HEK293T (cell line): ENCODE results near the gene FN1.

Source experiments
- CTCF ChIA-PET: fragments of 350-600 bp; formaldehyde crosslinking; extraction: SDS; loops from one replicate; lab custom pipeline; 2021; ENCODE audit warnings: antibody characterized with exemption, inconsistent platforms; lab: Yijun Ruan, JAX
- POLR2A ChIA-PET: fragments of 350-600 bp; formaldehyde crosslinking; extraction: SDS; loops from one replicate; lab custom pipeline; 2020; ENCODE audit warnings: antibody characterized with exemption, inconsistent platforms; lab: Yijun Ruan, JAX
- DNase-seq: peaks from one replicate; pipeline ENCODE4 v3.0.0; 2012; ENCODE audit warnings: mixed read lengths; ENCODE audit errors: extremely low spot score
- ARNT ChIP-seq: fragments of 450-650 bp; IDR thresholded peaks from 2 replicates; pipeline ENCODE4 v1.6.1; 2017; ENCODE audit warnings: mild to moderate bottlenecking
- BHLHE40 ChIP-seq: fragments of 450-650 bp; IDR thresholded peaks from 2 replicates; pipeline ENCODE4 v1.6.1; 2016; ENCODE audit warnings: mild to moderate bottlenecking, moderate library complexity, borderline replicate concordance
- CTBP1 ChIP-seq: fragments of 450-650 bp; IDR thresholded peaks from 2 replicates; pipeline ENCODE4 v1.6.1; 2016; ENCODE audit warnings: borderline replicate concordance
- ELF4 ChIP-seq: fragments of 450-650 bp; IDR thresholded peaks from 2 replicates; pipeline ENCODE4 v1.6.1; 2017; ENCODE audit warnings: antibody characterized with exemption
- FOXA1 ChIP-seq: fragments of 450-650 bp; IDR thresholded peaks from 2 replicates; pipeline ENCODE4 v1.6.1; 2016; ENCODE audit warnings: mild to moderate bottlenecking
- FOXK2 ChIP-seq: fragments of 450-650 bp; IDR thresholded peaks from 2 replicates; pipeline ENCODE4 v1.6.1; 2016; ENCODE audit warnings: mild to moderate bottlenecking
- FOXM1 ChIP-seq: fragments of 450-650 bp; IDR thresholded peaks from 2 replicates; pipeline ENCODE4 v1.6.1; 2017; ENCODE audit warnings: mild to moderate bottlenecking, borderline replicate concordance
- HDGF ChIP-seq: fragments of 450-650 bp; IDR thresholded peaks from 2 replicates; pipeline ENCODE4 v1.6.1; 2017; ENCODE audit warnings: antibody characterized with exemption, borderline replicate concordance
- L3MBTL2 ChIP-seq: fragments of 450-650 bp; conservative IDR thresholded peaks from 2 replicates; pipeline ENCODE4 v1.6.1; 2016; ENCODE audit warnings: mild to moderate bottlenecking
- LEF1 ChIP-seq: fragments of 450-650 bp; IDR thresholded peaks from 2 replicates; pipeline ENCODE4 v1.6.1; 2017; ENCODE audit warnings: mild to moderate bottlenecking, borderline replicate concordance
- NFRKB ChIP-seq: fragments of 450-650 bp; IDR thresholded peaks from 2 replicates; pipeline ENCODE4 v1.6.1; 2016; ENCODE audit warnings: mild to moderate bottlenecking, moderate library complexity
- SP1 ChIP-seq: fragments of 450-650 bp; IDR thresholded peaks from 2 replicates; pipeline ENCODE4 v1.6.1; 2017
- SUZ12 ChIP-seq: fragments of 450-650 bp; IDR thresholded peaks from 2 replicates; pipeline ENCODE4 v1.6.1; 2016; ENCODE audit warnings: mild to moderate bottlenecking
- TARDBP ChIP-seq: fragments of 450-650 bp; IDR thresholded peaks from 2 replicates; pipeline ENCODE4 v1.6.1; 2016
- ZNF384 ChIP-seq: fragments of 450-650 bp; IDR thresholded peaks from 2 replicates; pipeline ENCODE4 v1.6.1; 2016
- TF ChIP-seq, protein P1 (sequence below): fragments of 450-650 bp; IDR thresholded peaks from 2 replicates; pipeline ENCODE4 v1.6.1; 2016

Gene FN1

DNA sequence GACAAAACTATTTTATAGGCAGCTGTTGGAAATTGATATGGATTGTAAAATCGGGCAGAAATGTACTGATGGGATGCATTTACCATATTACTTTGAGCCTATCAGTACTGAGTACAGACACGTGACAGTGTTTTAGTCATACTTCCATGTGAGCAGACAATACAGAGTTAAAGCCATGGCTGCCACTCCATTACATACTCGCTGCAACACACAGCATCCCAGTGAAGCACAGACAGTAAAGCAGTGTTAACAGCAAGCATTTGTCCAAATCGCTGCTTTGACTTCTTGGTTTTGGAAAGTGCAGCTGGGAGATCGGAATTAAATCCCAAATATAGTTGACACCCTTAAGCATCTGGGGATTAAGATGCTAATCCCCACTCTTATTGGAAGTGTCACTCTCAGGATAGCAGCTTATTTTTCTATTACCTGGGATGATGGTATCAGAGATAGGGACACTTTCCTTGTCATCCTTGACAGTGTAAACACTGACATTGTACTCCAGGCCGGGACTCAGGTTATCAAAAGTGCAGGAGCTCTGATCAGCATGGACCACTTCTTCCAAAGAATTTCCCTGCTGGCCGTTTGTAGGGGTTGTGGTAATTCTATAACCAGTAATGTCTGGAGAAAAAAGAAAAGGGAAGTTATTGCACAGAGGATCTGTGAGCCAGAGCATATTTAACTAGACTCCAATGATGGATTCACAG, 41.6 kb downstream of the FN1 start:
- ChIA-PET POLR2A (no interaction called here), CTCF (no interaction called here)
- TF ChIP-seq SUZ12, result no peak
- TF ChIP-seq, protein P1, sequence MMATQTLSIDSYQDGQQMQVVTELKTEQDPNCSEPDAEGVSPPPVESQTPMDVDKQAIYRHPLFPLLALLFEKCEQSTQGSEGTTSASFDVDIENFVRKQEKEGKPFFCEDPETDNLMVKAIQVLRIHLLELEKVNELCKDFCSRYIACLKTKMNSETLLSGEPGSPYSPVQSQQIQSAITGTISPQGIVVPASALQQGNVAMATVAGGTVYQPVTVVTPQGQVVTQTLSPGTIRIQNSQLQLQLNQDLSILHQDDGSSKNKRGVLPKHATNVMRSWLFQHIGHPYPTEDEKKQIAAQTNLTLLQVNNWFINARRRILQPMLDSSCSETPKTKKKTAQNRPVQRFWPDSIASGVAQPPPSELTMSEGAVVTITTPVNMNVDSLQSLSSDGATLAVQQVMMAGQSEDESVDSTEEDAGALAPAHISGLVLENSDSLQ, result no peak
- no peak for TF ChIP-seq LEF1
- no peak for TF ChIP-seq HDGF
- no peak for TF ChIP-seq ARNT
- no peak for TF ChIP-seq SP1
- no peak for TF ChIP-seq TARDBP
- no peak for TF ChIP-seq NFRKB
- no peak for TF ChIP-seq CTBP1
- TF ChIP-seq ZNF384, result no peak
- TF ChIP-seq L3MBTL2, result no peak
- no peak for TF ChIP-seq BHLHE40
- no peak for TF ChIP-seq ELF4
- no peak for TF ChIP-seq FOXM1
- no peak for DNase-seq

DNA sequence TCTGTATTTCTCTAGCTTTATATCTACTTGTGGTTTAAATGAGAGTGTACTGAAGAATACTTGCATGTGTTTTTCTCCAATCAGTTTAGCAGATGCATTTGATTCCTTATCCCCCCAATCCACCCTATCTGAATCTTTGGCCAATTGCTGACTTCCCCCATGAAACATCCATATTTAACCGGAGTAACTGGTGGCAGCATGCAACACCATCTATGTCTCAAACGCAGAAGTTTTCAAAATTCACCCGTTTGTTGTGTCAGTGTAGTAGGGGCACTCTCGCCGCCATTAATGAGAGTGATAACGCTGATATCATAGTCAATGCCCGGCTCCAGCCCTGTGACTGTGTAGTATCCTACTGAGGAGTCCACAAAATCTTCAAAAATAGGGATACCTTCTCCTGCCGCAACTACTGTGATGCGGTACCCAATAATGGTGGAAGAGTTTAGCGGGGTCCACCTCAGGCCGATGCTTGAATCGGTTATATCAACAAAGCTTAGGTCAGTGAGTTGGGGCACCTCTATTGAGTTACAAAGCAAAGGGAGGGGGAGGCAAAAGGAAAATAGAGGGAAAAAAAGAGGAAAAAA, 43.1 kb downstream of the FN1 start:
- POLR2A ChIA-PET, result no interaction called here
- DNase-seq, result no peak
- TF ChIP-seq, protein P1, result no peak
- no peak for TF ChIP-seq FOXA1
- TF ChIP-seq HDGF, result no peak
- no peak for TF ChIP-seq BHLHE40
- no peak for TF ChIP-seq LEF1
- TF ChIP-seq ELF4, result no peak
- no peak for TF ChIP-seq L3MBTL2
- no peak for TF ChIP-seq ARNT
- no peak for TF ChIP-seq CTBP1
- CTCF ChIA-PET, result no interaction called here

DNA sequence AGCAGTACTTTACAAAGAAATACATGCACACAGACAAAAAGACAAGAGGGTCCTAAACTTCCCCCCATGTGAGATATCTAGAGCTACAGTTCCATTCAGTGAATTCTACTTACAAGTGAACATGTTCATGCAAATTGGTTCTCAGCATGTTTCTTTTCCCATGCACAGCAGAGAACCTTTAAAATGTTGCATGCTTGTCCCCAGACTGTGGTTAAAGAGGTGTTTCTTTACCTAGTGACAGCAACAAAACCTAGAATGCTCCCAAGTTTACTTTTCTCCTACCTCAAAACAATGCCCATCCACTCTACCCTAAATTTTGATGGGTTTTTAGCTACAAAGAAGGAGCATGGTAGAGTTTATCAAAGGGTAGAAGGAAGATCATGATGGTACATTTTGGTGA, 43.7 kb downstream of the FN1 start:
- TF ChIP-seq HDGF (no peak), CTBP1 (no peak), ZNF384 (no peak), FOXK2 (no peak), FOXM1 (no peak), TARDBP (no peak), FOXA1 (no peak), SUZ12 (no peak), NFRKB (no peak), LEF1 (no peak), ARNT (no peak), BHLHE40 (no peak), ELF4 (no peak), L3MBTL2 (no peak), SP1 (no peak)
- TF ChIP-seq, protein P1, result no peak
- ChIA-PET POLR2A (no interaction called here), CTCF (no interaction called here)
- DNase-seq, result no peak

DNA sequence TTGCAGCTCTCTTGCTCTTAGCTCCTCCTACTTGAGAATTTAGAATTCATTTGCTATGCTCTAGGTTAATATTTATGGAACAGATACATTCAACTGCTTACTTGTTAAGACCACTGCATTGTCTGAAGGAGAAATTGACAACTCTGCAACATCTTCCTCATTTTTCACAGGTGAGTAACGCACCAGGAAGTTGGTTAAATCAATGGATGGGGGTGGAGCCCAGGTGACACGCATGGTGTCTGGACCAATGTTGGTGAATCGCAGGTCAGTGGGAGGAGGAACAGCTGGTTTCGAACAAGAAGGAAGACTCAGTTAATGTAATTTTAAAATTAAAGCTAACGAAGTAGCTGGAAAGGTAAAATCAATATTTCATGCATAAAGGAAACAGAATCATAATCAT, 44.3 kb downstream of the FN1 start:
- ChIA-PET CTCF (no interaction called here), POLR2A (no interaction called here)
- no peak for TF ChIP-seq FOXK2
- no peak for TF ChIP-seq ARNT
- TF ChIP-seq ELF4, result no peak
- TF ChIP-seq SUZ12, result no peak
- no peak for TF ChIP-seq SP1
- TF ChIP-seq HDGF, result no peak
- no peak for TF ChIP-seq ZNF384
- TF ChIP-seq FOXA1, result no peak
- no peak for TF ChIP-seq CTBP1
- no peak for TF ChIP-seq LEF1
- TF ChIP-seq L3MBTL2, result no peak
- no peak for TF ChIP-seq TARDBP
- no peak for TF ChIP-seq FOXM1
- TF ChIP-seq, protein P1, result no peak
- TF ChIP-seq NFRKB, result no peak
- TF ChIP-seq BHLHE40, result no peak
- no peak for DNase-seq

DNA sequence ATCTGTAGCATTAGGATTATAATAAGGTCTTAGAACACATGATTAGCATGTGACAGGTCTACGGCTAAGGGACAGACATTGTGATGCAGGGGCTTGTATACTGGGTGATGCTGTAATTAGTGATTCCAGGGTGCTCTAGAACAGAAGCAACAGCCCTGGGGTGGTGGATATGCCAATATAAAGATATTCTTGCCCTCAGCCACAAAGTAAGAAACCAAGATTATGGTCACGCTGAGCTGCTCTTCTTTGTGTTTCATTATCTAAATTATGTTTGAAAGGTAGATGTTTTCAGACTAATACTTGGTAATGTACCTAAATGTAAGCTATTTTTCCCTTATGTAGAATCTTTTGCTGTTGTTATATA, 45.3 kb downstream of the FN1 start:
- TF ChIP-seq, protein P1, result no peak
- TF ChIP-seq ELF4 (no peak), TARDBP (no peak), ARNT (no peak), BHLHE40 (no peak), SP1 (no peak), SUZ12 (no peak), ZNF384 (no peak), FOXM1 (no peak), FOXA1 (no peak), CTBP1 (no peak)
- ChIA-PET CTCF (no interaction called here), POLR2A (no interaction called here)
- no peak for DNase-seq
